ENCODE results near the gene TP53I3.

TP53I3 gene

DNA sequence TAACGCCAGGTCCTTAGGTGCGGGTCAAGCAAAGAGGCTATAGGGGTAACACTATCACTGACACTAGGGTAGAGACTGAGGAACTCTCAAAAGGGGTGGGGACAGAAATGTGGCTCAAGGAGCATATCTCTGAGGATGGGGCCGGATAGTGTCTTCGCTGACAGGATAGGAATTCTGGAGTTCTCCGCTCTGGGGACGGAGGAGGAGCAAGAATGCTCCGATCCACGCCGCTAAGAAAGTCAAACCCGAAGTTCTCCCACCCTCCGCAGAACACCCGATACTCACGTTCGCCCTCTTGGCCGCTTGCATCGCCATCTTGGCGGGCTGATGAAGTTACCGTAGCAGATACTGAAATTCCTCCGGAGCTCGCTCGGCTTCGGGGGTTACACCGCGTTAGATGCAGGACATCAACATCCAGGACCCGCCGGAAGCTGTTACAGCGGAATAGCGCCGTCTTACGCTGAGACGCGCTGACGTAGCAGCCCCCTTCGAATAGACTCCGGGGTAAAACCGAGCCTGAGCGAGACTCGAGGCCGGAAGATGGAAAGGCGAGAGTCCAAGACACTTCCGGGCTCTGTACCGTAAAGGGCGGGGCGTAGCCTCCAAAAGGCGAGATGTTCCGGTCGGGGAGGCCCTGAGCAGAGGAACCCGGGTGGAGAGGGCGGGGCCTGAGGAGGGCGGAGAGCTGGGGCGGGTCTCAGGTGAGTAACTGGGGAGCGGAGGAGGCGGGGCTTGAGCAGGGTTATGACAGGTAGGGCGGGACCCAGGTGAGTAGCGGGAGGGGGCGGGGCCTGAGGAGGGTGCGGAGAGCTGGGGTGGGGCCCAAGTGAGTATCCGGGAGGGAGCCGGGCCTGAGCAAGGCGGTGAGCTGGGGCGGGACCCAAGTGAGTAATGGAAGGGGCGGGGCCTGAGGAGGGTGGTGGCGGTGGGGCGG is 8.5 kb downstream of the TP53I3 start, which contains the start of gene SF3B6:
Gene SF3B6 (minus strand): TSS at position 412 of the 934 bp plus-strand sequence. CDS start 97 bp downstream, at position 315.
- Histone ChIP-seq H3K4me1 (ENCODE audit: control insufficient read depth, insufficient read depth, low read length) (peaks cover 17% of the 10 kb centered on the region), H3K9me3 (replicated peaks; ENCODE audit: low read length) (no peaks in the 10 kb centered on the region), H3K36me3 (ENCODE audit: insufficient read depth, low read length) (peaks cover 33% of the 10 kb centered on the region), H3K4me3 (ENCODE audit: low read length) (peak within 1 kb of the TSS; percentile 84), H3K9ac (ENCODE audit: low read depth, low read length) (peak within 1 kb of the TSS; percentile 88), H3K27me3 (ENCODE audit: control insufficient read depth, insufficient read depth, low read length) (no peaks in the 10 kb centered on the region), H3K4me2 (ENCODE audit: low read length) (peak within 1 kb of the TSS; percentile 89)

DNA sequence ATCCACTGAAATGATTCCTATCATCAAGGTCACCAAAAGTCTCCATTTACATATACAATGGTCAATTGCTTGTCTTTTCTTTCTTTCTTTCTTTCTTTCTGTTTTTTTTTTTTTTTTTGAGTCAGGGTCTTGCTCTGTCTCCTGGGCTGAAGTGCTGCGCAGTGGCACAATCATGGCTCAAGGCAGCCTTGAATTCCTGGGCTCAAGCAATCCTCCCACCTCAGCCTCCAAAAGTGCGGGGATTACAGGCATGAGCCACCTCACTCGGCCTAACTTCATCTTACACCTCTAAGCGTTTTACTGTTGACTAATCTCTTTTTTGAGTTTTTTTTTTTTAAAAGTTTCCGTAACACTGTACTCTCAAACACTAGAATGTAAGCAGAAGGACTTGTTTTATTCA is 9.4 kb downstream of the TP53I3 start:
- H3K9me3 ChIP-seq (replicated peaks; ENCODE audit: low read length) = no peaks in the 10 kb centered on the region
- H3K4me3 ChIP-seq (ENCODE audit: low read length) = peak overlapping the region; percentile 84
- peak overlapping the region; percentile 78 for H3K4me2 ChIP-seq (ENCODE audit: low read length)
- peak overlapping the region; percentile 88 for H3K9ac ChIP-seq (ENCODE audit: low read depth, low read length)
- peaks cover 33% of the 10 kb centered on the region for H3K36me3 ChIP-seq (ENCODE audit: insufficient read depth, low read length)
- H3K27me3 ChIP-seq (ENCODE audit: control insufficient read depth, insufficient read depth, low read length) = no peaks in the 10 kb centered on the region
- peaks cover 14% of the 10 kb centered on the region for H3K4me1 ChIP-seq (ENCODE audit: control insufficient read depth, insufficient read depth, low read length)

DNA sequence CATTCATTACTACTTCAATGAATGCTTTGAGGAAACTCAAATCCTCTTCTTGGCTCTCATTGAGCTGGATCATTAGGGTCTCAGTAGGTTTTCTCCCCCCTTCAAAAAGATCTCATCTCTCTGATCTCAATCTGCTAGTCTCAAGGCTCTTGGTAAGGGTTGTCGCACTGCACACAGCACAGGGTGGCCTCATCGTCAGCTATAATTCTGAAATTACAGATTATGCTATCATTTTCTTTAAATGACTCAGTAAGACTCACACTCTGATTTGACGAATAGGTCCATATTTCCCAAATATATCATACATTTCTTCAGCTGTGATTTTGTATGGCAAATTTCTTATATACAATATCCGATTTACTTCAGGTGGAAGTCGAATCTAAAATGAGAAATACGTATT is 10.8 kb downstream of the TP53I3 start:
- Histone ChIP-seq H3K9me3 (replicated peaks; ENCODE audit: low read length) (no peaks in the 10 kb centered on the region), H3K9ac (ENCODE audit: low read depth, low read length) (no peak overlapping the region), H3K4me2 (ENCODE audit: low read length) (no peak overlapping the region), H3K4me1 (ENCODE audit: control insufficient read depth, insufficient read depth, low read length) (peaks cover 12% of the 10 kb centered on the region), H3K4me3 (ENCODE audit: low read length) (no peak overlapping the region), H3K27me3 (ENCODE audit: control insufficient read depth, insufficient read depth, low read length) (no peaks in the 10 kb centered on the region), H3K36me3 (ENCODE audit: insufficient read depth, low read length) (peaks cover 32% of the 10 kb centered on the region)

DNA sequence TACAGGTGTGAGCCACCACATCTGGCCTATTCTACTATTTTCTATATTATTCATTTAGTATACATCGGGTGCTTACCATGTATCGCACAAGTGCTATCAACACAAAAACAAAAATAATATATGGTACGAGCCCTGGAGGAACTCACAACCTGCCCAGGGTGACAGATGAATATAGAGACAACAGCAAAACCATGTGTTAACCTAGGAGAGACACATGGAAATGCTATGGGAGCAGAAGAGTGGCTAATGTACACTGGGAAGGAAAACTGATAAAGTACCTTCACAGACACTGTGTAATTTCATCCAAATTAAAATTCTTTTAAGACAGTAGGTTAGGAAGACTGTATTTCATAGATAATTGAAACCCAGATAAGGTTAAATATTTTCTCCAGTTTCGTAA is 12.4 kb downstream of the TP53I3 start:
- Histone ChIP-seq H3K9ac (ENCODE audit: low read depth, low read length) (no peak overlapping the region), H3K36me3 (ENCODE audit: insufficient read depth, low read length) (peaks cover 39% of the 10 kb centered on the region), H3K4me3 (ENCODE audit: low read length) (no peak overlapping the region), H3K4me2 (ENCODE audit: low read length) (no peak overlapping the region), H3K9me3 (replicated peaks; ENCODE audit: low read length) (no peaks in the 10 kb centered on the region), H3K4me1 (ENCODE audit: control insufficient read depth, insufficient read depth, low read length) (peaks cover 8% of the 10 kb centered on the region), H3K27me3 (ENCODE audit: control insufficient read depth, insufficient read depth, low read length) (no peaks in the 10 kb centered on the region)

DNA sequence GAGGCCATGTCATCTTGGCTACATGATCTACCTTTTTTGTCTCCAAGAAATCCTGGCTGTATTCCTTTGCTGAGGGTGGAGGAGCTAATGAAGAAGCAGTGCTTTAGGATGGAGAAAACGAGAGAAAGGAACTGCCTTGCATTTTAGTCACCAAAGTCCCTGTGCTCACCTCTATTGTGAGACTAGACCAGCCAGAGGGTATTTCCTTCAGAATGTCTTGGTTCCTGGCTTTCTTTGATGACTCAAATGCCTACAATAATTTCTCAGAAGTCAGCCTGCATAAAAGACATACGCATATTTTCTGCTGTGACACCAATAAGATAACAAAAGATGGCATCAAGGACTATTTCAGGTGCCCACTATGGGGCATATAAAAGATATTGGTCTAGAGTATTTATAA is 19.3 kb downstream of the TP53I3 start:
- H3K36me3 ChIP-seq (ENCODE audit: insufficient read depth, low read length) = peaks cover 42% of the 10 kb centered on the region
- H3K4me2 ChIP-seq (ENCODE audit: low read length) = no peak overlapping the region
- H3K27me3 ChIP-seq (ENCODE audit: control insufficient read depth, insufficient read depth, low read length) = no peaks in the 10 kb centered on the region
- H3K4me1 ChIP-seq (ENCODE audit: control insufficient read depth, insufficient read depth, low read length) = no peaks in the 10 kb centered on the region
- no peak overlapping the region for H3K4me3 ChIP-seq (ENCODE audit: low read length)
- H3K9me3 ChIP-seq (replicated peaks; ENCODE audit: low read length) = no peaks in the 10 kb centered on the region
- H3K9ac ChIP-seq (ENCODE audit: low read depth, low read length) = no peak overlapping the region

DNA sequence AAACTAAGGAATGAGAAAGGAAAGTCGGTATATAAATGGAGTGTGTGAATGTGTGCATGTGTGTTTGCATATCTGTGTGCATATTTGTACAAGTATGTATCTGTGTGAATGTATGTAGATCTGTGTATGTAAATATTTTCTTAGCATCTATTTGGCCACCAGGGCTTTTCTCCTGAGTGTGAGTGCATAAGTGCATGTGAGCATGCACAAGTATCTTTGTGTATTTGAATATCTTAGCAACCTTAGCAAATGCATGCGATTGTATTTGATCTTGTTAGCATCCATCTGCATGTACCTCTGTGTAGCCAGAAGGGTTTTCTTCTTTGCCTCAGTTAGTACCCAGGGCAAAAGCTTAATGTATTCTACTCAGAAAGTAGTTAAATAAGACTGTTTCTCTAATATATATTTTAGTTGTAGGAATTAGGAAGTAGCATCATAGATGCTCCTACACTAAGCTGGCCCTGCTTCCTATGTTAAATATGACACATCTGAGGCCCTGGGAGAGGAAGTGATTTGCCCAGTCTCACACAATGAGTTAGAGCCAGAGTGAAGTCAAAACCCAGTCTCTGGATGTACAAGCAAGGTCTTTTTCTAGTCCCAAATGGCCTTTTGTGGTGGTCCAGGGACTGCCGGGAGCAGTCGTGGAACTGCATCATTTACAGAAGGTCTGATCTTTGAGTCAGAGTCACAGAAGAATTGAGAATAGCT is 25.9 kb downstream of the TP53I3 start:
- Histone ChIP-seq H3K4me3 (ENCODE audit: low read length) (no peak overlapping the region), H3K9ac (ENCODE audit: low read depth, low read length) (no peak overlapping the region), H3K27me3 (ENCODE audit: control insufficient read depth, insufficient read depth, low read length) (no peaks in the 10 kb centered on the region), H3K4me1 (ENCODE audit: control insufficient read depth, insufficient read depth, low read length) (no peaks in the 10 kb centered on the region), H3K36me3 (ENCODE audit: insufficient read depth, low read length) (no peaks in the 10 kb centered on the region), H3K4me2 (ENCODE audit: low read length) (no peak overlapping the region), H3K9me3 (replicated peaks; ENCODE audit: low read length) (no peaks in the 10 kb centered on the region)

DNA sequence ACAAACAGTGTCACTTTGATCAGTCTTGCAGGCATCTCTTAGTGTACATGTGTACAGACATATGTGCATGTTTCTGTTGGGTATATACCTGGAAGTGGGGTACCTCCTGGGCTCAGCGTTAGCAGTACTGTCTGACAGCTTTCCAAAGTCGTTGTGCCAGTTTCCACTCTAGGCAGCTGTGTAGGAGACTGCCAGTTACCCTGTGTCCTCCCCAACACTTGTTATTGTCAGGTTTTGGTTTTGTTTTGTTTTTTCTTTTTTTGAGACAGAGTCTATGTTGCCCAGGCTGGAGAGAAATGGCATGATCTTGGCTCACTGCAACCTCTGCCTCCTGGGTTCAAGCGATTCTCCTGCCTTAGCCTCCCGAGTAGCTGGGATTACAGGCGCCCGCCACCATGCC is 28.9 kb downstream of the TP53I3 start:
- Histone ChIP-seq H3K4me2 (ENCODE audit: low read length) (no peak overlapping the region), H3K4me1 (ENCODE audit: control insufficient read depth, insufficient read depth, low read length) (no peaks in the 10 kb centered on the region), H3K9me3 (replicated peaks; ENCODE audit: low read length) (no peaks in the 10 kb centered on the region), H3K9ac (ENCODE audit: low read depth, low read length) (no peak overlapping the region), H3K36me3 (ENCODE audit: insufficient read depth, low read length) (no peaks in the 10 kb centered on the region), H3K4me3 (ENCODE audit: low read length) (no peak overlapping the region), H3K27me3 (ENCODE audit: control insufficient read depth, insufficient read depth, low read length) (no peaks in the 10 kb centered on the region)

DNA sequence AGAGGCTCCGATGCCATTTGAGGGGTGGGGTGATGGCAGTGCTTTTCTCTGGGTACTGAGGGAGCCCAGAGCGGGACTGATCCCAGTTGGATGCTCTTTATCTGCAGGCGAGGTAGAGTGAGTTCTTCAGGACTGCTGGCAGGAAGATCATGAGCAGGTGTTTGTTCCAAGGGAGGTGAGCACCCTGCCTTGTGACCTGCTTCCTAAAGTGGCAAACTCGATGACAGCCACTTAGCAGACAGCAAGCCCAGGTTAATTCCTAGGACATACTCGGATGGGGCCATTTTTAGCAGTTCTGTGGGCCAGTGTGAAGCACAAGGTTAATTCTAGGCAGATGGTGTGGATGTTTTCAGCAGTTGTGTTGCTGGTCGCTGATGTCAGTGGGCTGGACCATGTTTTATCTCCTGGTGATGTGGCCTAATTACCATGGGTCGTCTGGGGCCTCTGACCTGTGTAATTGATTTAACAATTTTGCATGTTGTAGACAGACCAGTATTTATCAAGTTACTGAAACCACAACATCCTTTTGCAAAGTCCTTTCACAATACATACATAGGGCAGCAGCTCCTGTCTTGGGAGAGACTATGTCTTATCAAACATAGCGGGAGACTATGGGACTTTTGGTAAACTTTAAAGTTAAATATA is 30.1 kb downstream of the TP53I3 start:
- H3K4me1 ChIP-seq (ENCODE audit: control insufficient read depth, insufficient read depth, low read length) = no peaks in the 10 kb centered on the region
- no peaks in the 10 kb centered on the region for H3K36me3 ChIP-seq (ENCODE audit: insufficient read depth, low read length)
- H3K9me3 ChIP-seq (replicated peaks; ENCODE audit: low read length) = no peaks in the 10 kb centered on the region
- H3K4me2 ChIP-seq (ENCODE audit: low read length) = no peak overlapping the region
- no peaks in the 10 kb centered on the region for H3K27me3 ChIP-seq (ENCODE audit: control insufficient read depth, insufficient read depth, low read length)
- no peak overlapping the region for H3K4me3 ChIP-seq (ENCODE audit: low read length)
- no peak overlapping the region for H3K9ac ChIP-seq (ENCODE audit: low read depth, low read length)

DNA sequence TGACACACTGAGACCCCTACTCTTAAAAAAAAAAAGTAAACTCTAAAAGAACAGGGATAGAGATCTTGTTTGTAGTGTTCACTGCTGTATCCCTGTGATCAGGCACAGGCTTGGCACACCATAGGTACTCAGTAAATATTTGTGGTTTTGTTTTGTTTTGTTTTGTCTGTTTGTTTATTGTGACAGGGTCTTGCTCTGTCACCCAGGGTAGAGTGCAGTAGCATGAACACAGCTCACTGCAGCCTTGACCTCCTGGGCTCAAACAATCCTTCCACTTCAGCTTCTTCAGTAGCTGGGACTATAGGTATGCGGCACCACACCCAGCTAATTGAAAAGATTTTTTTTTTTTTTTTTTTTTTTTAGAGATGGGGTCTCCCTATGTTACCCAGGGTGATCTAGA is 31.7 kb downstream of the TP53I3 start:
- Histone ChIP-seq H3K27me3 (ENCODE audit: control insufficient read depth, insufficient read depth, low read length) (no peaks in the 10 kb centered on the region), H3K4me2 (ENCODE audit: low read length) (no peak overlapping the region), H3K9ac (ENCODE audit: low read depth, low read length) (no peak overlapping the region), H3K9me3 (replicated peaks; ENCODE audit: low read length) (no peaks in the 10 kb centered on the region), H3K4me1 (ENCODE audit: control insufficient read depth, insufficient read depth, low read length) (peaks cover 5% of the 10 kb centered on the region), H3K4me3 (ENCODE audit: low read length) (no peak overlapping the region), H3K36me3 (ENCODE audit: insufficient read depth, low read length) (no peaks in the 10 kb centered on the region)

DNA sequence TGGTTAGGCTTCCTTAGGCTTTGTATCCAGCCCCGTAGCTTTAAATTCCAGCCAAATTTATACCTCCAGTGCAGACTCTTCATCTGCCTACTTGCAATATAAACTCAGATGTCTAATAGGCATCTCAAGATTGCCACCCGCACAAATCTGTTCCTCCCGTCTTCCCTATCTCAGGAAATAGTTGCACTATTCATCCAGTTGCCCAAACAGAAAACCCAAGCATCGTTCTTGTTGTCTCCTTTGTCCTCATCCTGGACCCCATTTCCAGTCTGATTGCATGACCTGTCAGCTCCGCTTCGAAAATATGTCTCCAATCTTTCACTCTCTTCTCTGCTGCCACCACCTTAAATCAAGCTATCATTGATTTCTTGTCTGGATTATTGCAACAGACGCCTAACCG is 32.8 kb downstream of the TP53I3 start:
- Histone ChIP-seq H3K4me3 (ENCODE audit: low read length) (no peak overlapping the region), H3K9me3 (replicated peaks; ENCODE audit: low read length) (no peaks in the 10 kb centered on the region), H3K9ac (ENCODE audit: low read depth, low read length) (no peak overlapping the region), H3K4me1 (ENCODE audit: control insufficient read depth, insufficient read depth, low read length) (peaks cover 8% of the 10 kb centered on the region), H3K4me2 (ENCODE audit: low read length) (no peak overlapping the region), H3K27me3 (ENCODE audit: control insufficient read depth, insufficient read depth, low read length) (no peaks in the 10 kb centered on the region), H3K36me3 (ENCODE audit: insufficient read depth, low read length) (no peaks in the 10 kb centered on the region)

Data from skeletal muscle satellite cell (primary cell).